Neutrophil (primary cell): Measurements from ENCODE around the gene EEPD1.
A peak's percentile ranks its signal among the peaks of the same experiment; 100 is the strongest.

ENCODE experiments used
- H3K27ac ChIP-seq: fragments of 200-600 bp; sonication (generic); 2 replicates; pipeline ENCODE4 v1.5.1; 2016; ENCODE audit warnings: mild to moderate bottlenecking, moderate library complexity
- H3K27me3 ChIP-seq: fragments of 200-600 bp; sonication (generic); 2 replicates; pipeline ENCODE4 v1.6.0; 2016; ENCODE audit warnings: mild to moderate bottlenecking
- H3K36me3 ChIP-seq: fragments of 200-600 bp; sonication (generic); 2 replicates; pipeline ENCODE4 v1.5.1; 2017
- H3K4me1 ChIP-seq, 2 experiments: fragments of 200-600 bp in 1 of 2; sonication (generic) in 1 of 2; 1 replicate in 1 of 2; 2 replicates in 1 of 2; pipeline versions ENCODE4 v1.5.1 to v1.6.1; 2013 to 2016; ENCODE audit warnings: low read depth in 1 of 2, low read length in 1 of 2, mild to moderate bottlenecking in 1 of 2, moderate library complexity in 1 of 2; ENCODE audit not compliant: control insufficient read depth in 1 of 2, insufficient read depth in 1 of 2
- H3K4me3 ChIP-seq, 2 experiments: fragments of 200-600 bp in 1 of 2; sonication (generic) in 1 of 2; 1 replicate in 1 of 2; 2 replicates in 1 of 2; pipeline ENCODE4 v1.5.1; 2013 to 2016; ENCODE audit warnings: low read depth in 1 of 2, low read length in 1 of 2, mild to moderate bottlenecking in 1 of 2, moderate library complexity in 1 of 2
- H3K9me3 ChIP-seq: fragments of 200-600 bp; sonication (generic); 2 replicates; pipeline ENCODE4 v1.5.1; 2016
- CTCF ChIP-seq: fragments of 200-600 bp; sonication (generic); IDR thresholded peaks from 2 replicates; pipeline ENCODE4 v1.5.1; 2016; ENCODE audit warnings: antibody characterized with exemption

EEPD1 gene

DNA sequence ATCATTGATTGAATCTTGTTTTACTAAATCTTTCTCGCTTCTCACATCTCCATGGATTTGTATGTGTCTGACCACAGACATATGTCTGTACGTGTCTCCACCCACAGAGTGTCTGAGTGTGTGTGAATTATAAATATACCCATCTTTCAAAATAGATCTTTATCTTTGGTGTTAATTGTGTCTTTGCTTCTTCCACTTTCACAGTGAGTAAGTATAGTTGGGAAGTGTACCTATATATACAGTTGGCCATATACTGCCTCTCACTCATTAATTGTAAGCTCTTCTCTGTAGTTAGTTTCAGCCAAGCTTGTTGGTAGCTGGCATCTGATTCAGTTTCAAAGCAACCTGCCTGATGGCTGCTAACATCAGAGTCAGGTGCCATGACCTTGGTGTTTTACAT lies 18.4 kb downstream of the EEPD1 start:
- Histone ChIP-seq H3K4me3 (no peak overlapping the region), H3K4me1 (peaks cover 26 to 32% of the 10 kb centered on the region in 2 experiments), H3K36me3 (peaks cover 5% of the 10 kb centered on the region), H3K27me3 (no peaks in the 10 kb centered on the region), H3K9me3 (no peaks in the 10 kb centered on the region), H3K27ac (peak overlapping the region; percentile 9)
- TF ChIP-seq CTCF: no peak

- Histone ChIP-seq H3K9me3 (no peaks in the 10 kb centered on the region), H3K4me3 (peak overlapping the region; percentile 37 to 46), H3K27ac (peak overlapping the region; percentile 87), H3K27me3 (no peaks in the 10 kb centered on the region), H3K36me3 (no peaks in the 10 kb centered on the region), H3K4me1 (peaks cover 69 to 76% of the 10 kb centered on the region in 2 experiments)
- no peak for TF ChIP-seq CTCF
Observed at GRCh38 chr7:36175886-36176285, 22.8 kb downstream of the EEPD1 start.

- TF ChIP-seq CTCF: no peak
- peaks cover 76 to 84% of the 10 kb centered on the region in 2 experiments for H3K4me1 ChIP-seq
- H3K9me3 ChIP-seq: no peaks in the 10 kb centered on the region
- peak overlapping the region; percentile 87 for H3K27ac ChIP-seq
- no peaks in the 10 kb centered on the region for H3K27me3 ChIP-seq
- no peaks in the 10 kb centered on the region for H3K36me3 ChIP-seq
- peak overlapping the region in 1 of 2 experiments; percentile 46 for H3K4me3 ChIP-seq
Observed at GRCh38 chr7:36176697-36177096, 23.6 kb downstream of the EEPD1 start.

DNA sequence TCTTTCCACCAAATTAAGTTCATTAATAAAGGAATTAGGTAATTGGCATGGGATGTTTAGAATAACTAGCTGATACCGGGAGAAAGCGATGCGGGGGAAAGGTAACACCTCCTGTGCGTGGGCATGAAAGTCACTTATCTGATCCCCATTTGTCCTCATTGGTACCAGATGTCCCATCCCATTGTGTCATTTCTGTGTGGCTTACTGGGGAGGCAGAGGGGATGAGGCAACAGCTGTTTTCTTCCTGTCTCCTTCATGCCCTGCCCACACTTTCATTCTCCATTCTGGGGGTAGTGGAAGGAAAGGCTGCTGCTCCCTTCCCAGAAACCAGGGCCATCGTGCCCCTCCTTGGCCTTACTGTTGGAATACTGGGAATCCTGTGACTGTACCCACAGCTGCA lies 27.1 kb downstream of the EEPD1 start:
- H3K4me3 ChIP-seq: peak overlapping the region in 1 of 2 experiments; percentile 28
- no peaks in the 10 kb centered on the region for H3K27me3 ChIP-seq
- H3K4me1 ChIP-seq: peaks cover 82 to 83% of the 10 kb centered on the region in 2 experiments
- TF ChIP-seq CTCF: no peak
- H3K9me3 ChIP-seq: no peaks in the 10 kb centered on the region
- H3K36me3 ChIP-seq: no peaks in the 10 kb centered on the region
- peak overlapping the region; percentile 70 for H3K27ac ChIP-seq

- no peaks in the 10 kb centered on the region for H3K36me3 ChIP-seq
- TF ChIP-seq CTCF: no peak
Observed at GRCh38 chr7:36181668-36182067, 28.6 kb downstream of the EEPD1 start.

More at GRCh38 chr7:36181668-36182067, 28.6 kb downstream of the EEPD1 start:
- no peaks in the 10 kb centered on the region for H3K27me3 ChIP-seq
- H3K27ac ChIP-seq: peak overlapping the region; percentile 70
- peaks cover 82 to 83% of the 10 kb centered on the region in 2 experiments for H3K4me1 ChIP-seq
- no peaks in the 10 kb centered on the region for H3K9me3 ChIP-seq
- H3K4me3 ChIP-seq: no peak overlapping the region
